H9 (cell line): ENCODE data around the gene PKN1. TPM values are rescaled to one million over a fixed set of nuclear protein-coding genes. Genes with fewer than 3 reads are reported as not detected.
A peak's percentile ranks its signal among the peaks of the same experiment; 100 is the strongest.

ENCODE experiments used
- DNase-seq: peaks from one replicate; pipeline ENCODE4 v3.0.0-alpha.2; 2017
- H2AFZ ChIP-seq: one replicate; pipeline ENCODE4 v1.6.1; 2013; ENCODE audit warnings: mild to moderate bottlenecking, low read length, control low read depth, moderate library complexity
- H2AK5ac ChIP-seq: 2 replicates; pipeline ENCODE4 v1.6.1; 2013; ENCODE audit warnings: low read length, control low read depth, mixed read lengths; ENCODE audit not compliant: insufficient read length
- H2BK120ac ChIP-seq: one replicate; pipeline ENCODE4 v1.6.1; 2013; ENCODE audit warnings: low read depth, mild to moderate bottlenecking, low read length, control low read depth, inconsistent platforms; ENCODE audit not compliant: poor library complexity, severe bottlenecking
- H2BK12ac ChIP-seq: 2 replicates; pipeline ENCODE4 v1.6.1; 2013; ENCODE audit warnings: low read length, control low read depth, mixed read lengths, low read depth; ENCODE audit not compliant: insufficient read length
- H2BK15ac ChIP-seq: 2 replicates; pipeline ENCODE4 v1.6.1; 2013; ENCODE audit warnings: low read depth, low read length, control low read depth
- H2BK20ac ChIP-seq: one replicate; pipeline ENCODE4 v1.6.1; 2013; ENCODE audit warnings: low read depth, mild to moderate bottlenecking, low read length, control low read depth, inconsistent platforms; ENCODE audit not compliant: poor library complexity, severe bottlenecking
- H2BK5ac ChIP-seq: 2 replicates; pipeline ENCODE4 v1.6.1; 2013; ENCODE audit warnings: low read length, control low read depth, mixed read lengths; ENCODE audit not compliant: insufficient read length
- H3K14ac ChIP-seq: 2 replicates; pipeline ENCODE4 v1.6.1; 2013; ENCODE audit warnings: low read length, control low read depth; ENCODE audit not compliant: insufficient read depth
- H3K18ac ChIP-seq: 2 replicates; pipeline ENCODE4 v1.6.1; 2013; ENCODE audit warnings: low read depth, mild to moderate bottlenecking, mixed read lengths, low read length, control low read depth; ENCODE audit not compliant: insufficient read length
- H3K23ac ChIP-seq: 2 replicates; pipeline ENCODE4 v1.6.1; 2013; ENCODE audit warnings: low read length, control low read depth, mixed read lengths, low read depth; ENCODE audit not compliant: insufficient read length
- H3K23me2 ChIP-seq: 2 replicates; pipeline ENCODE4 v1.6.1; 2013; ENCODE audit warnings: low read depth, mild to moderate bottlenecking, mixed read lengths, low read length, control low read depth; ENCODE audit not compliant: insufficient read length, poor library complexity, severe bottlenecking
- H3K27ac ChIP-seq: 2 replicates; pipeline ENCODE4 v1.5.1; 2013; ENCODE audit warnings: low read length, control low read depth, mixed read lengths, low read depth; ENCODE audit not compliant: insufficient read length
- H3K27me3 ChIP-seq: 2 replicates; pipeline ENCODE4 v1.6.1; 2013; ENCODE audit warnings: low read length, control low read depth, inconsistent platforms; ENCODE audit not compliant: insufficient read depth
- H3K4ac ChIP-seq: 2 replicates; pipeline ENCODE4 v1.6.1; 2013; ENCODE audit warnings: low read depth, mild to moderate bottlenecking, control low read depth, inconsistent platforms, low read length, moderate library complexity
- H3K4me1 ChIP-seq: 2 replicates; pipeline ENCODE4 v1.6.1; 2013; ENCODE audit warnings: low read length, control low read depth, inconsistent platforms; ENCODE audit not compliant: insufficient read depth
- H3K4me2 ChIP-seq: 2 replicates; pipeline ENCODE4 v1.6.1; 2013; ENCODE audit warnings: low read length, control low read depth, mixed read lengths; ENCODE audit not compliant: insufficient read length, insufficient read depth
- H3K56ac ChIP-seq: 2 replicates; pipeline ENCODE4 v1.6.1; 2013; ENCODE audit warnings: low read depth, mild to moderate bottlenecking, mixed read lengths, low read length, control low read depth; ENCODE audit not compliant: insufficient read length
- H3K79me1 ChIP-seq: 2 replicates; pipeline ENCODE4 v1.6.1; 2013; ENCODE audit warnings: low read depth, mild to moderate bottlenecking, moderate library complexity, low read length, control low read depth, inconsistent platforms; ENCODE audit not compliant: insufficient read depth, poor library complexity, severe bottlenecking
- H3K79me2 ChIP-seq: 2 replicates; pipeline ENCODE4 v1.6.1; 2013; ENCODE audit warnings: low read length, control low read depth, inconsistent platforms; ENCODE audit not compliant: insufficient read depth
- H3K9ac ChIP-seq: 2 replicates; pipeline ENCODE4 v1.6.1; 2013; ENCODE audit warnings: low read length, control low read depth, mixed read lengths; ENCODE audit not compliant: insufficient read length; ENCODE audit errors: extremely low read depth
- H3K9me3 ChIP-seq: one replicate; pipeline ENCODE4 v1.6.1; 2013; ENCODE audit warnings: low read depth, low read length, inconsistent platforms; ENCODE audit not compliant: control insufficient read depth
- H3T11ph ChIP-seq: one replicate; pipeline ENCODE4 v1.6.1; 2013; ENCODE audit warnings: mild to moderate bottlenecking, low read length, control low read depth, inconsistent platforms
- H4K20me1 ChIP-seq: one replicate; pipeline ENCODE4 v1.6.1; 2013; ENCODE audit not compliant: control insufficient read depth, insufficient read length, insufficient read depth
- H4K5ac ChIP-seq: 2 replicates; pipeline ENCODE4 v1.6.1; 2013; ENCODE audit warnings: low read depth, mild to moderate bottlenecking, mixed read lengths, low read length, control low read depth; ENCODE audit not compliant: insufficient read length
- H4K8ac ChIP-seq: replicated peaks from 2 replicates; pipeline ENCODE4 v1.6.1; 2013; ENCODE audit warnings: low read length, control low read depth, mixed read lengths, low read depth; ENCODE audit not compliant: insufficient read length
- H4K91ac ChIP-seq: 2 replicates; pipeline ENCODE4 v1.6.1; 2013; ENCODE audit warnings: low read depth, mild to moderate bottlenecking, moderate library complexity, mixed read lengths, low read length, control low read depth; ENCODE audit not compliant: insufficient read length
- H3K27ac Mint-ChIP-seq, 3 experiments: 2 replicates in 2 of 3; 3 replicates in 1 of 3; pipeline ENCODE4 v1.8.0; 2020 to 2021; ENCODE audit warnings: mixed read lengths in 3 of 3, mild to moderate bottlenecking in 1 of 3, moderate library complexity in 1 of 3
- H3K27me3 Mint-ChIP-seq: 2 replicates; pipeline ENCODE4 v1.8.0; 2021; ENCODE audit warnings: low read depth, mild to moderate bottlenecking, moderate library complexity, mixed read lengths
- H3K36me3 Mint-ChIP-seq, 3 experiments: 2 replicates in 2 of 3; 3 replicates in 1 of 3; pipeline ENCODE4 v1.8.0; 2020 to 2021; ENCODE audit warnings: low read depth in 3 of 3, mixed read lengths in 3 of 3; ENCODE audit not compliant: insufficient read depth in 1 of 3
- H3K4me1 Mint-ChIP-seq, 2 experiments: 2 replicates each; pipeline ENCODE4 v1.8.0; 2020; ENCODE audit warnings: mixed read lengths in 2 of 2
- H3K4me3 Mint-ChIP-seq, 2 experiments: 2 replicates in 1 of 2; 3 replicates in 1 of 2; pipeline ENCODE4 v1.8.0; 2020 to 2021; ENCODE audit warnings: mild to moderate bottlenecking in 2 of 2, mixed read lengths in 2 of 2, moderate library complexity in 1 of 2
- H3K9me3 Mint-ChIP-seq, 2 experiments: 2 replicates in 1 of 2; 3 replicates in 1 of 2; pipeline ENCODE4 v1.8.0; 2020; ENCODE audit warnings: mild to moderate bottlenecking in 2 of 2, mixed read lengths in 2 of 2, moderate library complexity in 1 of 2
- WGBS: extraction: QIAGEN DNeasy Blood & Tissue Kit; methylation state at CpG from one replicate; pipeline ENCODE4 v1.1.7; 2013; ENCODE audit warnings: missing lambda C conversion rate, low lambda C conversion rate, mixed read lengths; ENCODE audit not compliant: insufficient read length; ENCODE audit errors: extremely low coverage; 5-methylcytosine and 5-hydroxymethylcytosine counted together
- total RNA-seq: library from RNA; stranded (reverse); gene quantifications from 2 replicates; pipeline ENCODE4 v1.2.1, GENCODE V29; 2021
- TF ChIP-seq, protein P1 (sequence below): fragments of 200-600 bp; sonication (generic); conservative IDR thresholded peaks from 3 replicates; pipeline ENCODE4 v1.8.0; 2021; ENCODE audit warnings: antibody characterized with exemption, mild to moderate bottlenecking

Gene PKN1
- total RNA-seq, 1 experiment from 2014 or later: 159 TPM

DNA sequence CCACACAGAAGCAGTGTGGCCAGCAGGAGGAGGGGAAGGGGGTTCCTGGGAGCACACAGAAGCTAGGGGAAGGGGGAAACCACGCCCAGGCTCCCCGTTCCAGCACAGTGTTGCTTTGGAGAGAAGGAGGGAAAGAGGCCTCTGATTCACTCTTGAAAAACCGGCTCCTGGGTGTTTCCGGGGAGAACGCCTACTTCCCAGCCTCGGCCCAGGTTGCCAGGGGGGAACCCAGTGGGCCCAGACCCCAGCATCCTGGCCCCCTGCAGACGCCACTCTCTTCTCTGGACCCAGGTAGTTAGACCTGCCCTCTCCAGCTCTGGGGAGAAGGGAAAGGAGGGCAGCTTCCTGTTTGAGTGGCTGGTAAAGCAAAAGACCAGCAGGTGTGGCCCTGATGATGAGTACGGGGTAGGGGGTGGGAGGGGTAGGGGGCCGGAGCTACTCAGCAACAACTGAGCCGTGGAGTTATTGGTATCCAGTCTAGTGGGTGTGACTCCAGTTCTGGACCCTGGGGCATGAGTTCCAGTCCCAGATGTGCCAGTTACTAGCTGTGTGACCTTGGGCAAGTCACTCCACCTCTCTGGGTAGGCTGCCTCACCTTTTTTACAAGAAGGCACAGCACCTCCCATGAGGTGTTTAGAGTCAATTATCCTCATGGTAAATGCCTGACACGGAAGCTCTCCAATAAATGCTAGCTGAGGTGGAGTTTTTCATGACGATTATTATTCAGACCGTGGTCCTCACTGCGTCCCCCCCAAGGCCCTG, 62.0 kb downstream of the PKN1 start:
- Histone ChIP-seq H3K18ac (no peak overlapping the region), H3K23ac (no peak overlapping the region), H3T11ph (no peak overlapping the region), H3K9ac (peak overlapping the region; percentile 64), H2AFZ (no peak overlapping the region), H3K23me2 (peaks cover 4% of the 10 kb centered on the region), H4K5ac (no peak overlapping the region), H2BK12ac (no peak overlapping the region), H3K79me1 (peaks cover 3% of the 10 kb centered on the region), H3K4me2 (peak overlapping the region; percentile 86), H3K4me1 (peaks cover 4% of the 10 kb centered on the region; the same call in 1 of the 2 replicates), H3K56ac (no peak overlapping the region), H4K8ac (no peak overlapping the region), H3K9me3 (no peaks in the 10 kb centered on the region), H3K27ac (no peak overlapping the region), H2BK15ac (no peak overlapping the region), H4K20me1 (no peaks in the 10 kb centered on the region), H3K14ac (peak overlapping the region; percentile 72; the same call in 1 of the 2 replicates), H2BK20ac (no peak overlapping the region), H4K91ac (no peak overlapping the region), H2BK120ac (no peak overlapping the region), H2BK5ac (no peak overlapping the region), H2AK5ac (no peak overlapping the region), H3K4ac (no peak overlapping the region), H3K79me2 (peaks cover 2% of the 10 kb centered on the region; the same call in 1 of the 2 replicates), H3K27me3 (no peaks in the 10 kb centered on the region)
- DNase-seq: no peak
- H3K36me3 Mint-ChIP-seq: peaks cover 14 to 34% (median 24%) of the 10 kb centered on the region in 3 experiments
- H3K4me1 Mint-ChIP-seq: peaks cover 22% of the 10 kb centered on the region in 2 experiments
- H3K27me3 Mint-ChIP-seq: no peaks in the 10 kb centered on the region; the same call in none of the 2 replicates
- peak overlapping the region; percentile 65 to 80 (median 70); a peak in 5 of 7 replicates for H3K27ac Mint-ChIP-seq
- no CpG with 5 or more reads among the region's 14 CpGs for WGBS
- peak overlapping the region; percentile 87 to 94 for H3K4me3 Mint-ChIP-seq
- no peaks in the 10 kb centered on the region for H3K9me3 Mint-ChIP-seq
- TF ChIP-seq, protein P1, sequence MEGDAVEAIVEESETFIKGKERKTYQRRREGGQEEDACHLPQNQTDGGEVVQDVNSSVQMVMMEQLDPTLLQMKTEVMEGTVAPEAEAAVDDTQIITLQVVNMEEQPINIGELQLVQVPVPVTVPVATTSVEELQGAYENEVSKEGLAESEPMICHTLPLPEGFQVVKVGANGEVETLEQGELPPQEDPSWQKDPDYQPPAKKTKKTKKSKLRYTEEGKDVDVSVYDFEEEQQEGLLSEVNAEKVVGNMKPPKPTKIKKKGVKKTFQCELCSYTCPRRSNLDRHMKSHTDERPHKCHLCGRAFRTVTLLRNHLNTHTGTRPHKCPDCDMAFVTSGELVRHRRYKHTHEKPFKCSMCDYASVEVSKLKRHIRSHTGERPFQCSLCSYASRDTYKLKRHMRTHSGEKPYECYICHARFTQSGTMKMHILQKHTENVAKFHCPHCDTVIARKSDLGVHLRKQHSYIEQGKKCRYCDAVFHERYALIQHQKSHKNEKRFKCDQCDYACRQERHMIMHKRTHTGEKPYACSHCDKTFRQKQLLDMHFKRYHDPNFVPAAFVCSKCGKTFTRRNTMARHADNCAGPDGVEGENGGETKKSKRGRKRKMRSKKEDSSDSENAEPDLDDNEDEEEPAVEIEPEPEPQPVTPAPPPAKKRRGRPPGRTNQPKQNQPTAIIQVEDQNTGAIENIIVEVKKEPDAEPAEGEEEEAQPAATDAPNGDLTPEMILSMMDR: no peak
